ENCODE measurements around the gene SLC39A1. TPM values are rescaled to one million over a fixed set of nuclear protein-coding genes. Genes with fewer than 3 reads are reported as not detected.
A peak's percentile ranks its signal among the peaks of the same experiment; 100 is the strongest.

The SLC39A1 gene
- total RNA-seq, 1 donor from 2014 or later: 40.2 TPM

- intact Hi-C loops (cut with DNase I): loop anchor here (2.0 to 5.0 kb wide), 2 partner anchors 20 to 306 kb away; partner anchors contain the start of genes CRTC2 and ILF2
Measured at GRCh38 chr1:153978274-153978909, 15.1 kb upstream of the SLC39A1 start.

GRCh38 chr1:153977250-153978240, 14.2 kb upstream of the SLC39A1 start, which contains the start of gene JTB:
TSS of gene JTB (minus strand) at chr1:153977674. CDS start at chr1:153977252, 422 bp downstream.
- intact Hi-C loops (cut with DNase I): loop anchor here (1.0 to 5.0 kb wide), 3 partner anchors 10 to 305 kb away; partner anchors contain the start of genes CREB3L4, CRTC2 and ILF2
- DNase-seq (ENCODE audit: low spot score): peak; percentile 97

More at GRCh38 chr1:153978274-153978909, 15.1 kb upstream of the SLC39A1 start:
- DNase-seq (ENCODE audit: low spot score): no peak

- intact Hi-C loops (cut with DNase I): loop anchor here (1.0 to 5.0 kb wide), 2 partner anchors 10 to 305 kb away; partner anchors contain the start of genes CREB3L4 and ILF2
Measured at GRCh38 chr1:153976819-153977249, 13.5 kb upstream of the SLC39A1 start.

GRCh38 chr1:153973525-153973924, 10.2 kb upstream of the SLC39A1 start:
- DNase-seq (ENCODE audit: low spot score): no peak
- intact Hi-C loops (cut with DNase I): no loop called here

More at GRCh38 chr1:153976819-153977249, 13.5 kb upstream of the SLC39A1 start:
- no peak for DNase-seq (ENCODE audit: low spot score)

GRCh38 chr1:153973071-153973470, 9.7 kb upstream of the SLC39A1 start:
- no peak for DNase-seq (ENCODE audit: low spot score)
- intact Hi-C loops (cut with DNase I): no loop called here

GRCh38 chr1:153970346-153970745, 7.0 kb upstream of the SLC39A1 start:
- no peak for DNase-seq (ENCODE audit: low spot score)
- intact Hi-C loops (cut with DNase I): no loop called here

- intact Hi-C loops (cut with DNase I): loop anchor here (5.0 kb wide), 1 partner anchor 87 kb away; no protein-coding TSS in a partner anchor
- DNase-seq (ENCODE audit: low spot score): no peak
Measured at GRCh38 chr1:153968972-153969371, 5.6 kb upstream of the SLC39A1 start.

- no peak for DNase-seq (ENCODE audit: low spot score)
- intact Hi-C loops (cut with DNase I): loop anchor here (5.0 kb wide), 1 partner anchor 86 kb away; no protein-coding TSS in a partner anchor
Measured at GRCh38 chr1:153968408-153968807, 5.1 kb upstream of the SLC39A1 start.

- no peak for DNase-seq (ENCODE audit: low spot score)
- intact Hi-C loops (cut with DNase I): loop anchor here (1.0 to 5.0 kb wide), 2 partner anchors 9 to 86 kb away; partner anchors contain the start of gene JTB
Measured at GRCh38 chr1:153968000-153968363, 4.6 kb upstream of the SLC39A1 start.

GRCh38 chr1:153967107-153967999, 4.0 kb upstream of the SLC39A1 start, which contains the start of gene CREB3L4:
TSS of gene CREB3L4 (plus strand) at chr1:153967902. CDS start at chr1:153968526, 624 bp downstream.
- intact Hi-C loops (cut with DNase I): loop anchor here (1.0 to 5.0 kb wide), 2 partner anchors 10 to 85 kb away; partner anchors contain the start of gene JTB

GRCh38 chr1:153963850-153964331, 554 bp upstream of the SLC39A1 start:
- no peak for DNase-seq (ENCODE audit: low spot score)
- intact Hi-C loops (cut with DNase I): no loop called here

More at GRCh38 chr1:153967107-153967999, 4.0 kb upstream of the SLC39A1 start, which contains the start of gene CREB3L4:
- peak; percentile 95 for DNase-seq (ENCODE audit: low spot score)

GRCh38 chr1:153962088-153963029, 978 bp downstream of the SLC39A1 start:
- intact Hi-C loops (cut with DNase I): no loop called here
- DNase-seq (ENCODE audit: low spot score): no peak

- intact Hi-C loops (cut with DNase I): no loop called here
- no peak for DNase-seq (ENCODE audit: low spot score)
Measured at GRCh38 chr1:153961421-153961820, 1.9 kb downstream of the SLC39A1 start.

GRCh38 chr1:153960206-153960605, 3.1 kb downstream of the SLC39A1 start:
- intact Hi-C loops (cut with DNase I): no loop called here

GRCh38 chr1:153959454-153959853, 3.9 kb downstream of the SLC39A1 start:
- no peak for DNase-seq (ENCODE audit: low spot score)

More at GRCh38 chr1:153960206-153960605, 3.1 kb downstream of the SLC39A1 start:
- DNase-seq (ENCODE audit: low spot score): no peak

GRCh38 chr1:153958961-153959260, 4.4 kb downstream of the SLC39A1 start:
- intact Hi-C loops (cut with DNase I): loop anchor here (2.0 kb wide), 2 partner anchors 14 to 20 kb away; no protein-coding TSS in a partner anchor
- no peak for DNase-seq (ENCODE audit: low spot score)

More at GRCh38 chr1:153959454-153959853, 3.9 kb downstream of the SLC39A1 start:
- intact Hi-C loops (cut with DNase I): loop anchor here (2.0 kb wide), 2 partner anchors 15 to 19 kb away; no protein-coding TSS in a partner anchor
